B cell (primary cell): ENCODE data around the gene CENPQ. TPM values are rescaled to one million over a fixed set of nuclear protein-coding genes. Genes with fewer than 3 reads are reported as not detected.

Experiments
- ATAC-seq: fragments of 200-7000 bp; cut with Tn5 transposase; one replicate; pipeline ENCODE4 v1.10.0; 2021; ENCODE audit warnings: low read depth, mild to moderate bottlenecking, moderate number of reproducible peaks, moderate library complexity
- CTCF ChIA-PET: fragments of 350-600 bp; sonication (Branson Sonifier 250); formaldehyde crosslinking; loops from one replicate; lab custom pipeline; 2021; ENCODE audit warnings: antibody characterized with exemption, inconsistent platforms; lab: Charles Lee
- POLR2A ChIA-PET: fragments of 350-600 bp; sonication (Branson Sonifier 250); formaldehyde crosslinking; loops from one replicate; lab custom pipeline; 2021; ENCODE audit warnings: antibody characterized with exemption; lab: Charles Lee
- DNase-seq: peaks from one replicate; pipeline ENCODE4 v3.0.0; 2013
- H2AFZ ChIP-seq: 2 replicates; pipeline ENCODE4 v1.6.1; 2012; ENCODE audit warnings: mild to moderate bottlenecking, low read depth, low read length; ENCODE audit not compliant: insufficient read depth, poor library complexity, severe bottlenecking
- H3K27ac ChIP-seq, 2 donors: 1 replicate in 1 of 2; 2 replicates in 1 of 2; pipeline ENCODE4 v1.5.1; 2012 to 2013; ENCODE audit warnings: low read length in 2 of 2, mild to moderate bottlenecking in 2 of 2, moderate library complexity in 1 of 2
- H3K27me3 ChIP-seq, 4 experiments: fragments of 200-600 bp in 1 of 4; sonication (generic) in 1 of 4; replicated peaks in 1 of 4; 1 replicate in 2 of 4; 2 replicates in 2 of 4; pipeline versions ENCODE4 v1.6.1 to v1.7.0; 2013 to 2016; ENCODE audit warnings: low read length in 3 of 4, mild to moderate bottlenecking in 2 of 4, mixed read lengths in 1 of 4, moderate library complexity in 1 of 4; ENCODE audit not compliant: insufficient read depth in 4 of 4, control insufficient read depth in 3 of 4; ENCODE audit errors: control extremely low read depth in 1 of 4
- H3K36me3 ChIP-seq, 2 experiments: replicated peaks in 1 of 2; 1 replicate in 1 of 2; 2 replicates in 1 of 2; pipeline versions ENCODE4 v1.6.1 to v1.7.1; 2013; ENCODE audit warnings: low read length in 1 of 2; ENCODE audit not compliant: insufficient read depth in 2 of 2, control insufficient read depth in 1 of 2; ENCODE audit errors: control extremely low read depth in 1 of 2, extremely low read depth in 1 of 2
- H3K4me1 ChIP-seq, 2 donors: fragments of 200-600 bp in 1 of 2; sonication (generic) in 1 of 2; 1 replicate in 1 of 2; 2 replicates in 1 of 2; pipeline versions ENCODE4 v1.5.1 to v1.6.1; 2013 to 2017; ENCODE audit warnings: low read length in 2 of 2; ENCODE audit not compliant: control insufficient read depth in 2 of 2, insufficient read depth in 2 of 2
- H3K4me2 ChIP-seq: replicated peaks from 2 replicates; pipeline ENCODE3; 2012; ENCODE audit warnings: mild to moderate bottlenecking, low read depth, low read length; ENCODE audit not compliant: poor library complexity, severe bottlenecking
- H3K4me3 ChIP-seq, 5 experiments: fragments of 200-600 bp in 1 of 5; sonication (generic) in 1 of 5; 1 replicate in 3 of 5; 2 replicates in 2 of 5; pipeline versions ENCODE4 v1.5.1 to v1.7.0; 2011 to 2016; ENCODE audit warnings: low read length in 4 of 5, mild to moderate bottlenecking in 4 of 5, low read depth in 2 of 5, control low read depth in 1 of 5, moderate library complexity in 1 of 5; ENCODE audit not compliant: insufficient read depth in 1 of 5; ENCODE audit errors: control extremely low read depth in 1 of 5, extremely low read depth in 1 of 5
- H3K79me2 ChIP-seq: fragments of 200-600 bp; sonication (generic); one replicate; pipeline ENCODE4 v1.6.0; 2016; ENCODE audit warnings: low read length; ENCODE audit not compliant: control insufficient read depth, insufficient read depth
- H3K9ac ChIP-seq: fragments of 200-600 bp; sonication (generic); 2 replicates; pipeline ENCODE4 v1.6.1; 2017; ENCODE audit warnings: mild to moderate bottlenecking, low read length, moderate library complexity
- H3K9me3 ChIP-seq, 3 donors: one replicate each; pipeline versions ENCODE4 v1.6.1 to v1.7.1; 2013; ENCODE audit warnings: low read length in 2 of 3; ENCODE audit not compliant: control insufficient read depth in 2 of 3, insufficient read depth in 1 of 3; ENCODE audit errors: control extremely low read depth in 1 of 3
- H4K20me1 ChIP-seq: 2 replicates; pipeline ENCODE4 v1.6.0; 2012; ENCODE audit warnings: mild to moderate bottlenecking, low read length; ENCODE audit not compliant: insufficient read depth, control insufficient read depth, poor library complexity, severe bottlenecking
- H3K27ac Mint-ChIP-seq: one replicate; pipeline ENCODE4 v1.8.0; 2021; ENCODE audit warnings: mixed read lengths
- H3K27me3 Mint-ChIP-seq: one replicate; pipeline ENCODE4 v1.8.0; 2021; ENCODE audit warnings: mixed read lengths
- H3K4me1 Mint-ChIP-seq: one replicate; pipeline ENCODE4 v1.8.0; 2021; ENCODE audit warnings: mixed read lengths
- H3K4me3 Mint-ChIP-seq: one replicate; pipeline ENCODE4 v1.8.0; 2021; ENCODE audit warnings: mixed read lengths
- H3K9me3 Mint-ChIP-seq: one replicate; pipeline ENCODE4 v1.8.0; 2022; ENCODE audit warnings: mixed read lengths; ENCODE audit not compliant: insufficient read depth
- CTCF ChIP-seq: fragments of 200-600 bp; IDR thresholded peaks from one replicate; pipeline ENCODE4 v1.8.0; 2022; ENCODE audit warnings: antibody characterized with exemption, mild to moderate bottlenecking
- EZH2 ChIP-seq: IDR thresholded peaks from 2 replicates; pipeline ENCODE4 v1.6.1; 2012; ENCODE audit warnings: borderline replicate concordance, low read depth, mild to moderate bottlenecking, moderate library complexity, low read length; ENCODE audit not compliant: insufficient read depth, poor library complexity, severe bottlenecking
- WGBS: methylation state at CpG from one replicate; pipeline ENCODE4 v1.1.5; 2013; ENCODE audit warnings: missing lambda C conversion rate; ENCODE audit not compliant: insufficient coverage; 5-methylcytosine and 5-hydroxymethylcytosine counted together
- intact Hi-C: fragments of 100-400 bp; cut with micrococcal nuclease; formaldehyde crosslinking; loops from one replicate; pipeline ENCODE4 v1.10.0; 2022
- polyA plus RNA-seq: library from polyadenylated mRNA; depleted of rRNA; stranded (reverse); fragments of >200 nt; gene quantifications from 2 replicates; pipeline ENCODE4 v1.2.3, GENCODE V29; 2012
- total RNA-seq, 2 donors: library from RNA; stranded (reverse); fragments of 120-200 nt in 1 of 2; gene quantifications; 1 replicate in 1 of 2; 2 replicates in 1 of 2; pipeline versions ENCODE4 v1.2.3 to v1.2.4, GENCODE V29; 2013 to 2022

Gene CENPQ
- total and polyA plus RNA-seq, 2 donors (not counting 1 experiment from before 2014, with no cell fraction given), result 3.3 to 6.6 TPM

DNA sequence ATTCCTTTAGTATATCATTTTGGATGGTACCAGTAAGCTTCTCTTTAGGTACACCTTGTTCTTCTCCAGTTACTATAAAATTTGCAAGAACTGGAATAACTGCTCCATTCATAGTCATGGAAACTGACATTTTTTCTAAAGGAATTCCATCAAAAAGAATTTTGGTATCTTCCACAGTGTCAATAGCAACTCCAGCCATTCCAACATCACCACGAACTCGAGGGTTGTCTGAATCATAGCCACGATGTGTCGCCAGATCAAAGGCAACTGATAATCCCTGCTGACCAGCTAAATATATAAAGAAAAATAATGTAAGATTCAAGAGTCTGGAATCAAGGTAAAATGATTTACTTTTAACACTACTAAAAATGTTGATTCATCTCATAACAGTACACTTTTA is 5.4 kb upstream of the CENPQ start:
- ATAC-seq (no peak), DNase-seq (no peak)
- Histone ChIP-seq H4K20me1 (no peaks in the 10 kb centered on the region), H3K9me3 (no peaks in the 10 kb centered on the region), H3K36me3 (peaks cover 4 to 10% of the 10 kb centered on the region in 2 experiments), H3K27me3 (no peaks in the 10 kb centered on the region), H2AFZ (no peak overlapping the region), H3K79me2 (peaks cover 34% of the 10 kb centered on the region), H3K27ac (no peak overlapping the region), H3K4me3 (no peak overlapping the region), H3K4me2 (no peak overlapping the region), H3K4me1 (peaks cover 15 to 16% of the 10 kb centered on the region in 2 donors), H3K9ac (no peak overlapping the region)
- ChIA-PET CTCF (no interaction called here), POLR2A (no interaction called here)
- 100% methylated on average over 2 of the region's 4 CpGs for WGBS
- intact Hi-C loops, result no loop called here
- Mint-ChIP-seq H3K27ac (no peak overlapping the region), H3K4me1 (peaks cover 21% of the 10 kb centered on the region), H3K4me3 (no peak overlapping the region), H3K9me3 (no peaks in the 10 kb centered on the region), H3K27me3 (no peaks in the 10 kb centered on the region)
- TF ChIP-seq EZH2 (no peak), CTCF (no peak)

- Histone ChIP-seq H3K4me1 (peaks cover 42 to 43% of the 10 kb centered on the region in 2 donors), H3K9ac (peak overlapping the region; percentile 97), H3K9me3 (no peaks in the 10 kb centered on the region), H3K4me2 (peak overlapping the region; percentile 87), H2AFZ (peak overlapping the region; percentile 94), H3K79me2 (peaks cover 44% of the 10 kb centered on the region), H3K36me3 (peaks cover 0 to under 1% of the 10 kb centered on the region in 2 experiments), H3K4me3 (peak overlapping the region in 3 of 5 experiments; percentile 78 to 90 (median 82)), H4K20me1 (no peaks in the 10 kb centered on the region), H3K27ac (peak overlapping the region in 1 of 2 donors; percentile 92), H3K27me3 (no peaks in the 10 kb centered on the region)
- CTCF ChIA-PET, result no interaction called here
- no peak for TF ChIP-seq EZH2
- no peak for TF ChIP-seq CTCF
- no peak for ATAC-seq
- Mint-ChIP-seq H3K27me3 (no peaks in the 10 kb centered on the region), H3K27ac (peak overlapping the region; percentile 95), H3K9me3 (no peaks in the 10 kb centered on the region), H3K4me3 (peak overlapping the region; percentile 93), H3K4me1 (peaks cover 52% of the 10 kb centered on the region)
- peak; percentile 13 for DNase-seq
- POLR2A ChIA-PET, result no interaction called here
- intact Hi-C loops, result no loop called here
- no CpG with 5 or more reads among the region's 3 CpGs for WGBS
These were observed 1.1 kb upstream of the CENPQ start for GRCh38 chr6:49462071-49462470.
